IPS-15b (cell line): ENCODE results near the gene NABP1.

Source experiments
- H3K27me3 ChIP-seq: one replicate; pipeline ENCODE4 v1.6.1; 2013; ENCODE audit warnings: low read length; ENCODE audit not compliant: control insufficient read depth, insufficient read depth
- H3K36me3 ChIP-seq: one replicate; pipeline ENCODE4 v1.6.1; 2013; ENCODE audit warnings: low read length; ENCODE audit not compliant: control insufficient read depth, insufficient read depth
- H3K4me1 ChIP-seq: one replicate; pipeline ENCODE4 v1.6.1; 2013; ENCODE audit warnings: mild to moderate bottlenecking, low read length; ENCODE audit not compliant: control insufficient read depth, insufficient read depth
- H3K4me3 ChIP-seq: one replicate; pipeline ENCODE4 v1.5.1; 2013; ENCODE audit warnings: low read depth, low read length
- H3K9ac ChIP-seq: one replicate; pipeline ENCODE4 v1.6.1; 2013; ENCODE audit warnings: low read depth, mild to moderate bottlenecking, low read length
- H3K9me3 ChIP-seq: one replicate; pipeline ENCODE4 v1.6.1; 2013; ENCODE audit warnings: mild to moderate bottlenecking, low read length; ENCODE audit not compliant: control insufficient read depth, insufficient read depth

Gene NABP1

DNA sequence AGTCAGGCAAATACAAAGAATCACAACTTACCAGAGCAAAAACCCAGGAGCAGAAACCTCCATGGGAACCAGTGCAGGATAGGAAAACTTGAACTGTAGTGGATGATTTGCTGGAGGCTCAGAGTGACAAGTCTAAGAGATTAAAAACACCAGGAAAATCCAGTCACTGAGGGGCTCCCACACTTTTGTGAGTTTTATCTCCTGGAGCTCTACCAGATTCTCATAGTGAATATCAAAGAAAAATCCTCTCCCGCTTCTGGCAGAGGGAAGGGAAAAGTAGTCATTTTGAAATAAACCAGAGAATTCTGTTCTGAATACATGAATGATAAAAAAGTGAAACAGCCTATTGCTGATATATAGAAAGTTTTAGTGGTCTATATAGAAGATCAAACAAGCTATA is 23.1 kb downstream of the NABP1 start:
- Histone ChIP-seq H3K9ac (no peak overlapping the region), H3K27me3 (no peaks in the 10 kb centered on the region), H3K9me3 (no peaks in the 10 kb centered on the region), H3K4me3 (no peak overlapping the region), H3K36me3 (no peaks in the 10 kb centered on the region), H3K4me1 (no peaks in the 10 kb centered on the region)

DNA sequence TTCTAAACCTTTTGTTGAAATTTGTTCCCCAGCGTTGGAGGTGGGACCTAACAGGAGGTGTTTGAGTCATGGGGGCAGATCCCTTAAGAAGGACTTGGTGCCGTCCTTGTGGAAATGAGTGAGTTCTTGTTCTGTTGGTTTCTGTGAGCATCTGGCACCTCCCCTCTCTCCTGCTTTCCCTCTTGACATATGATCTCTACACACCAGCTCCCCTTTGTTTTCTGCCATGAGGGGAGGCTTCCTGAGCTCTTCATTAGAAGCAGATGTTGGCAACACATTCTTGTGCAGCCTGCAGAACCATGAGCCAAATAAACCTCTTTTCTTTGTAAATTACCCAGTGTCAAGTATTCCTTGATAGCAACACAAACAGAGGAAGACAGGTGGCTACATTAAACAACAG is 23.8 kb downstream of the NABP1 start:
- no peaks in the 10 kb centered on the region for H3K27me3 ChIP-seq
- H3K4me1 ChIP-seq: no peaks in the 10 kb centered on the region
- no peak overlapping the region for H3K9ac ChIP-seq
- H3K36me3 ChIP-seq: no peaks in the 10 kb centered on the region
- no peak overlapping the region for H3K4me3 ChIP-seq
- H3K9me3 ChIP-seq: no peaks in the 10 kb centered on the region

DNA sequence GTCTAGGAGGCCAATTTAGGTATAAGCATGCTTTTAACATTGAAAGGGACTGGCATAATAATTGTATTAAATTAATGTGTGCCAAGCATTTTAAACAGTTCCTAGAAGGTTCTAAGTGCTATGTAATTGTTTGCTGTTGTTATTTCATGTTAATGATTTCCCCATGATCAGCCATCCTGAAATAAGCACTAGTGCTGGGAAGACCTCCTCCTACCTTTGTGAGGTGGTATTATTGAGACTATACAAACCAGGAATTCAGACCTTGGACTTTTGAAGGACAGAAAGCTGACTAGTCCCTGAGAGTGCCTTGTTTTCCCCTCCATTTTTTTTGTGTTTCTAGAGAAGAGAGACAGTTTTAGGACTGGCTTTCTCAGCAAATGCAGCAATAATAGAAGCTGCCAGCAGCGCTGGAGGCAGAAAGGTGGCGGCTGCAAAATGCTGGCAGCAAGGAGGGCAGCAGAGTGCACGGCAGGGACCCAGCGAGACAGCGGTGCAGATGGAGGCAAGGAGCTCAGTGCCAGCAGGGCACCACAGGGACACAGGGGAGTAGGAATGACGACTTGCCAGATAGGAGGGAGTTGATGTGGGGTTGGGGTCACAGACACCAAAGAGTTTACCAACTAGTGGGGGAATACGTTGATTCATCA is 25.3 kb downstream of the NABP1 start:
- Histone ChIP-seq H3K4me3 (no peak overlapping the region), H3K36me3 (no peaks in the 10 kb centered on the region), H3K4me1 (peaks cover 2% of the 10 kb centered on the region), H3K9me3 (no peaks in the 10 kb centered on the region), H3K27me3 (no peaks in the 10 kb centered on the region), H3K9ac (no peak overlapping the region)

DNA sequence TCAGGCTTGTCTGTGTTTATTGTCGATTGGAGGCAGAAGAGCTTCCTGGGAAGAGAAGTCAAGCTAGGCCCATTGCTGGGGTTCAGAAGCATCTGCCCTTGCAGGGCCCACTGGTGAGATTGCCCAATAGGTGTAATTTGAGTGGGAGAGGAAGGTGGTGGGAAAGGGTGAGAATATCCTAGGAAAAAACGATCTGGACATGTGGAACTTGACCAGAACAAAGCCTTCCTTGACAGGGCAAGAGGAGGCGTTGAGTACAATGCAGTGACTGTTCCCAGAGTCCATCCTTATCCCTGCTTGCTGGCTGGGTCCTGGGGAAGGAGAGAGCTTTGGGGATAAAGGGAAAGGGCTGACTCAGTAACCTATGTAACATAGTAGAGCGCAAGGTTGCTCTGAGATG is 27.1 kb downstream of the NABP1 start:
- H3K9me3 ChIP-seq: no peaks in the 10 kb centered on the region
- no peaks in the 10 kb centered on the region for H3K36me3 ChIP-seq
- H3K27me3 ChIP-seq: no peaks in the 10 kb centered on the region
- H3K9ac ChIP-seq: no peak overlapping the region
- H3K4me3 ChIP-seq: no peak overlapping the region
- peaks cover 2% of the 10 kb centered on the region for H3K4me1 ChIP-seq

DNA sequence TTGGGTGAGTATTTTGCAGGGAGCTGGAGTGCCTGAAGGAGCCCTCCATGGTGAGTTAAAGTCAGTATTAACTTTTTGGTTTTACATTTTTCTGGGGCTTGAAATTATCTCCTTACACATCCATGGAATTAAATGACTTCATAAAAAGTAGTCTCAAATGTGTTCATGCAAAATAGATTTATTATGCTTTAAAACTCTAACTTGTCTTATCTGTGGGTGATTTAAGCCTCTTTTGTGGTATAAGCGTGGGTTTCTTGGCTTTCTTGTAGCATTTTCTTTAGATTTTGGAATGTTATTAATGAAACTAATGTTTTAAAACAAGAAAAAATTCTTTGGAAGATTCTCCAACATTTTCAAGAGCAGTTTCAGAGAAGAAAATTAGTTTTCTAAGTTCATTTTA is 27.8 kb downstream of the NABP1 start:
- Histone ChIP-seq H3K9ac (no peak overlapping the region), H3K4me1 (peaks cover 2% of the 10 kb centered on the region), H3K9me3 (no peaks in the 10 kb centered on the region), H3K27me3 (no peaks in the 10 kb centered on the region), H3K36me3 (no peaks in the 10 kb centered on the region), H3K4me3 (no peak overlapping the region)

DNA sequence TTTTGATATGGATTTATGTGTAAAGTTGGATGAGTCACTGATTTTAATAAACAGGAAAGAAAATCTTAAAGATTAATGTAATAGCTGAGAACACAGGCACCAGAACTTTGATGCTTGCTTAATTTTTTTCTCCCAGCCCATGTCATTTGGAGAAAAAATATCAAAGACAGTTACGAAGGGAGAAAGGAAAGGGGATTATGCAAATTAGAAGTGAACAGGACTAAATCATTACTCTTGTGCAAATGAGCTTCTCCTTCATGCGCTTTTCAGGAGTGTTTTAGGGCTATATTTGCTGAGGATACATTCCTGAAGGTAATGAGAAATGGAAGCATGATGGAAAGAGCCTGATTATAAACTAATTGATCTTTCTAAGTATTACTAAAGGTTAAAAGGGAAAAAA is 28.9 kb downstream of the NABP1 start:
- Histone ChIP-seq H3K9me3 (no peaks in the 10 kb centered on the region), H3K4me1 (peaks cover 2% of the 10 kb centered on the region), H3K27me3 (no peaks in the 10 kb centered on the region), H3K4me3 (no peak overlapping the region), H3K36me3 (no peaks in the 10 kb centered on the region), H3K9ac (no peak overlapping the region)

DNA sequence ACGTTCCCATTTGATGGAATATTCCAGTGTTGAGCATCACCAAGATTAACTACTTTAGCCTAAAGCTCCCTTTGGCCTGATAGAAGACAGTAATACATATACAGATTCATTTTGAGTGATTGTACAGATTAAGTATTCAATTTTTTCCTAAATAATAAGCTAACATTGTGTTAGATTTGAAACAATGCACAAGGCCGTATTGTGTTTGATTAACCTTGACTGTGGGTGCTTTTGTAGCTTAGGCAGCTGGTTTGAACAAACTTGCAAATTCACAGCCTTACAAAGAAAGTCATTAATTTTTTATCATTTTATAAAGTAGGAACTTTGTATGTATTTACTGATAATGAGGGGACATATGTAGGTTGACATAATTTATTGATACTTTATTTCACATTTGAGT is 29.6 kb downstream of the NABP1 start:
- Histone ChIP-seq H3K4me3 (no peak overlapping the region), H3K9ac (no peak overlapping the region), H3K4me1 (peaks cover 2% of the 10 kb centered on the region), H3K27me3 (no peaks in the 10 kb centered on the region), H3K36me3 (no peaks in the 10 kb centered on the region), H3K9me3 (no peaks in the 10 kb centered on the region)

DNA sequence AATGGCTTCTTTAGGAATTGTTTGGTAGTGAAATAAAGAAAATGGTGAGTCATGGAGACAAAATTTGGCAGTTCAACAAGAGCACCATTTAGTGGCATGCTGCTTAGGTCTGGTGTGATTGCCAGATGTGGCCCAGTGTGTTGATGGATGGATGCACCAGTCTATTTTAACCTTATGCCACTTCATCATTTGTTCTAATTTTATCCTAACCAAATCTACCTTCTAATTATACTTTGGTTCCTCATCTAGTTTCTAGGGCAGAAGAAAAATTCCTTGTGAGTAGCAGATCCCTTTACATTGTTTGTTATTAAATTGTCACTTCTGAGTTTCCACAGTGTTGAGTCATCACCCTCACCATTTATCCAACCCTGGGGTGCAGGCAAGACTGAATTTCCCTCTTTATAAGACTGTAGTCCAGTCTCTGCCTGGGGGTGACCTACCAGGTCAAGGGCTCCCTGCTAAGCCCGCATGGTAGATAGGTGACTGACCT is 32.5 kb downstream of the NABP1 start:
- Histone ChIP-seq H3K9me3 (no peaks in the 10 kb centered on the region), H3K4me3 (no peak overlapping the region), H3K9ac (no peak overlapping the region), H3K4me1 (peaks cover 2% of the 10 kb centered on the region), H3K27me3 (no peaks in the 10 kb centered on the region), H3K36me3 (no peaks in the 10 kb centered on the region)

DNA sequence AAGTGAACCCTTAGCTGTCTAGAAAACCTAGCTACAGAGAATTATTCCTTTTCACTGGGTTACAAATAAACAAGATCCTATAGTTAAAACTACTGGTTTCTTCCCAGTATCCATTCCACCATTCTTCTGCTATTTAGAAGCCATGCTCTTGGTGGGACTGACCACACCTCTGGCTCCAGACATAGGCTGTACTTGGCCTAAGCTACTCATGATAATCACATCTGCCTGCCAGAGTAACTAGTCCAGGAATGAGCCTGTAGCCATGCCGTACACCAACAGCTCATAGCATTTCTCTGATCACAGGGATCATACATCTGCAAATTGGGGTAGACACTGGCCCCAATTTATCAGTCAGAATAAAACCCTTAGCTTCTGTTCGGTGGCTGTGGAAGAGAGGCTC is 33.7 kb downstream of the NABP1 start:
- no peaks in the 10 kb centered on the region for H3K36me3 ChIP-seq
- peaks cover 2% of the 10 kb centered on the region for H3K4me1 ChIP-seq
- no peaks in the 10 kb centered on the region for H3K9me3 ChIP-seq
- no peak overlapping the region for H3K9ac ChIP-seq
- H3K4me3 ChIP-seq: no peak overlapping the region
- no peaks in the 10 kb centered on the region for H3K27me3 ChIP-seq

DNA sequence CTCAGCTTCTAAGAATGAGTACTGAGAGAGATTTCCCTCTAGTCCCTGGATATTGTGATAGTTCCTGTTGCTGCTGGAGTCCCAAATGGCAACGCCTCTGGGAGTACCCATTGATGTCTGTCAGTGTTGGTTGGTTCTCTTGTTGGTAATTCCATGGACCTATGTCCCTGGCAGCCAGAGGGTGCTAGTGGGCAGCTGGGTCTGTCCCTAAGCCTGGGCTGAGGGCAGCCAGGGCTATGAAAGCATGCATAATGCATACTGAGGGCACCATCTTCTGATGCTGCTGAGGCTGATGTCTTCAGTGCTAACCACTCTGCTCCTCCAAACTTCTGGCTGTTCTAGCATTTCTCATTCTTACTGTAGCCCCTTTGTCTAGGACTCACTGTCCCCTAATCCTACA is 35.9 kb downstream of the NABP1 start:
- Histone ChIP-seq H3K9me3 (no peaks in the 10 kb centered on the region), H3K4me3 (no peak overlapping the region), H3K27me3 (no peaks in the 10 kb centered on the region), H3K36me3 (no peaks in the 10 kb centered on the region), H3K9ac (no peak overlapping the region), H3K4me1 (no peaks in the 10 kb centered on the region)

DNA sequence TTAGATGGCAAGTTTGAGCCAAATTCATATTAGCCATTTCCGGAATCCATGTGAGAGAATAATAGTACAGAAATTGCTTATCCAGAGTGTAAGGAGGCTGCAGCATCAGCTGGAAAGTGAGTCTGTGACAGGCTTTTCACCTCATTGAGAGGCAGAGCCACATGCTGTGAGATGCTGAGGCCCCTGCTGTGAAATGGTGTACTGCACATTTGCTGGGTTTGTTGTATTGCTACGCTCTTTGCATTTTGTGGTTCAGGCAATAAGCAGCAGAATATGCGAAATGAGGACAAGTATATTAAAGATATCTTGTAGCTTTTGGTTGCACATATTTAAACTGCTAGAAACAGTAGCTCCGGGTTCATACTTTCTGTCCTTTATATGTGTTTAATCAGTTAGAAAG is 37.0 kb downstream of the NABP1 start:
- H3K9me3 ChIP-seq: no peaks in the 10 kb centered on the region
- no peaks in the 10 kb centered on the region for H3K27me3 ChIP-seq
- no peaks in the 10 kb centered on the region for H3K4me1 ChIP-seq
- H3K36me3 ChIP-seq: no peaks in the 10 kb centered on the region
- no peak overlapping the region for H3K4me3 ChIP-seq
- no peak overlapping the region for H3K9ac ChIP-seq

DNA sequence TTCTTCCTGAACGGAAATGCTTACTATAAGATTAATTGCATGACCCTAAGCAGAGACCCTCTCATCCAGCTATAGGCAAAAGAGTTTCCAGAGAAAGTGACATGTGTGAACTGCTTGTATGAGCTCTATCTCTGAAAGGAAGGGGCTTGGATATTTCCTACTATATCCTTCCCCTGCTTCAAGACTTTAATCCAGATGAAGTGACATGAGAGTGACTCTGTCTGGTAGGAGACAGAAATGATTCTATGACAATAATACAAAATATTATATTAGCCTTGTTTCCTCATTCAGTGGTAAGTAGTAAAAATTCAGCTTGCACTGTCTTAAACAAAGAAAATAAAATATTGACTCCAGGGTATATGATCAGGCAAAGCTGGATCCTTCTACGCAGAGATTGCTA is 37.5 kb downstream of the NABP1 start:
- Histone ChIP-seq H3K36me3 (no peaks in the 10 kb centered on the region), H3K9ac (no peak overlapping the region), H3K4me3 (no peak overlapping the region), H3K9me3 (no peaks in the 10 kb centered on the region), H3K27me3 (no peaks in the 10 kb centered on the region), H3K4me1 (no peaks in the 10 kb centered on the region)
